CD4-positive, alpha-beta T cell treated with Interleukin-15 for 1 hour (primary cell): Measurements from ENCODE around the gene CHST11.

Source experiments
- DNase-seq: peaks from one replicate; pipeline ENCODE4 v3.0.0-alpha.2; 2020

CHST11 gene

DNA sequence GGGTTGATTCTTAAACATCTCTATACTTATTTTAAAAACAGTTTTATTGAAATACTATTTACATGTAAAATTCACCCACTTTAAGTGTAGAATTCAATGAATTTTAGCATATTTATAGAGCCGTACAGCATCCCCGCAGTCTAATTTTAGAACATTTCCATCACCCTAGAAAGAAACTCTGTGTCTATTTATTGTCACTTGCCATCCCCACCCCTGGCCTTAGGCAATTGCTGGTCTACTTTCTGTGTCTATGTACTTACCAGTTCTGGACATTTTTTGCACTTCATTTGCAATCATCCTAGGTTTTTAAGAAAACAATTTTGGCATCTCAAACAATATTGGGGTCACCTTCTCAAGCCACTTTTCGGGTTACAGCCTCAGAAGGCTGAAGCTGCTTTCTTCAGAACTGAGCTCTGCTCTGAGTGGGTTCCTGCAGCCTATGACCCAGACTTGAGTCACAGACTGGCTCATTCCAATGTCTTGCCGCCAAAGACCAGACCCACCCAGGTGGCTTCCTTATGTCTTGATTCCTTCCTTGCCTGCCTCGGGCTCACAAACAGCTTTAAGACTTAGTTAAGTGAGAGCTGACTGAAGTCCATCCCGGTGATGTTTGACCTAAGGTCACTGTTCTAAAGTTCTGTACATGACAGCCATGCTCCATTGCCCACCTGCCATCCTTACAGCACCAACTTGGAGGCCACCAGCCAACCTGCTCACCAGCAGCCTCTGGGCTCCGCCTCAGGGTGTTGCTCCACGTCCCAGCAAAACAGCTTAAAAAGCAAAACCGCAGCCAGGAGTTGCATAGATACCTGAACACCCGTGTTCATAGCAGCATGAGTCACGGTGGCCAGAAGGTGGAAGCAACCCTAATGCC, 131.5 kb downstream of the CHST11 start:
- DNase-seq: no peak

GRCh38 chr12:104588921-104589590, 132.3 kb downstream of the CHST11 start:
- DNase-seq: no peak

- no peak for DNase-seq
Observed at GRCh38 chr12:104590022-104590421, 133.3 kb downstream of the CHST11 start.

DNA sequence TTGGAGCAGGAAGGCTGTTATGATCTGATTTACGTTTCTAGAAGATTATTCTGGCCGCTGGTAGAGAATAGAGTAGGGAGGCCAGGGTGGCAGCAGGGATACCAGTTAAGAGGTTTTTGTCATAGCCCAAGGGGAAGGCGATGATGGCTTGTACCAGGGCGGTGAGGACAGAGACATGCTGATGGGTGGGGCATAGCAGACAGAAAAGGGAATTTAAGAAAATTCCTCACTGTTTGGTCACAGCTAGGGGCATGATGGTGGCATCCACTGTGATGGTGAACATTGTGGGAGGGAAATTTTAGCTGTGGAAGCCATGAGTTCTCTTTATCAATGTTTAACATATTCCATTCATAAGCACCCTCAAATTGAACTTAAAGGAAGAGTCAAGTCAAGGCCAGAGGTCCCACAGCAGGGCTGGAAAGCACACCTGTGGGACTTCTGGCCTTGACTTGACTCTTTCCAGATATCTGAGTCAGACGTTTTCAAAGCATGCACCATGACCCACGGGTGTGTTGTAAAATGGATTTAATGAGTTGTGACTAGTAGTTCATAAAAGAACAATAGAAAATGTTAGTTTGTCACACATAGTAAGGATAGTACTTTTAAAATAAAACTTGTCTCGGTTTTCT, 134.6 kb downstream of the CHST11 start:
- no peak for DNase-seq

GRCh38 chr12:104593482-104593881, 136.7 kb downstream of the CHST11 start:
- no peak for DNase-seq

- no peak for DNase-seq
Observed at GRCh38 chr12:104596134-104596799, 139.5 kb downstream of the CHST11 start.

DNA sequence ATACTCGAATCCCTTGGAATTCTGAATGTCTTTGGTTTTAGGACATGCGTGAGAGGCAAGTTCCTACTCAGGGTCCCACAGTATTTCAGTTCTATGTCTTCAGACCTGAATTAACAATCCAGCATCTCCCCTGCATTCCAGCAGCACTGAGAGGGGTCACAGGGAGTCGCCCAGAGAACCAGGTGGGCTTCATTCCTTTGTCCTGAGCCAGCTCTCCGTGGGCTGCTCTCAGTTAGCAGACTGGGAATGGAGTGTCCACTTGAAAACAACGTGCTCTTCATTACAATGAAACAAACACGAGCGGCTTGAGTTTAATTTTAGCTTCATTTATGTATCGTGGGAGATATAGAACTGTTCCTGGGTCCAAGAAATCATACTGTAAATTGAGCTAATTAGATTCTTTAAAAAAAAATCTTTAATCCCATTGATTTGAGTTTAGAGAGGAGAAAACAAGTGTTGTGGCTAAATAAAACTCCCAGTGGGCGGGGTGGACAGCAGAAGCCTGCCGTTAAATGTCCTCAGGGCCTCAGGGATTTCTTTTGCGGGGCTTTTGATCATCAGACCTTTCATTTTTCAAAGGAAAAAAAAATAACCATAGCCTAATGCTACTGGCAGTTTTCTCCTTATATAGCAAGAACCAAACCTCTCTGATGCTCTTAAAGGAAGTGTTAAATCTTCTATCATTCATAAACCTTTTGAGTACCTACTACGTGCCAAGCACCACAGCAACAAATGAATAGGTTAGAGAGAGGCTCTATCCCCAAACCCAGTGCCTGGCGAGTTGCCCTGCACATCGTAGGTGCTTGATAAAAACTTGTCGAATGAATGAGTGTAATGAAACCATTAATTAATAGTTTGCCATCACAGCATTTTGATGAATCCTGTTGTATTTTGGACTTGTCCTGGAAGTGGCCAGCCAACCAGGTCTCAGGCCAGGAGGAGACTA, 140.4 kb downstream of the CHST11 start:
- no peak for DNase-seq

DNA sequence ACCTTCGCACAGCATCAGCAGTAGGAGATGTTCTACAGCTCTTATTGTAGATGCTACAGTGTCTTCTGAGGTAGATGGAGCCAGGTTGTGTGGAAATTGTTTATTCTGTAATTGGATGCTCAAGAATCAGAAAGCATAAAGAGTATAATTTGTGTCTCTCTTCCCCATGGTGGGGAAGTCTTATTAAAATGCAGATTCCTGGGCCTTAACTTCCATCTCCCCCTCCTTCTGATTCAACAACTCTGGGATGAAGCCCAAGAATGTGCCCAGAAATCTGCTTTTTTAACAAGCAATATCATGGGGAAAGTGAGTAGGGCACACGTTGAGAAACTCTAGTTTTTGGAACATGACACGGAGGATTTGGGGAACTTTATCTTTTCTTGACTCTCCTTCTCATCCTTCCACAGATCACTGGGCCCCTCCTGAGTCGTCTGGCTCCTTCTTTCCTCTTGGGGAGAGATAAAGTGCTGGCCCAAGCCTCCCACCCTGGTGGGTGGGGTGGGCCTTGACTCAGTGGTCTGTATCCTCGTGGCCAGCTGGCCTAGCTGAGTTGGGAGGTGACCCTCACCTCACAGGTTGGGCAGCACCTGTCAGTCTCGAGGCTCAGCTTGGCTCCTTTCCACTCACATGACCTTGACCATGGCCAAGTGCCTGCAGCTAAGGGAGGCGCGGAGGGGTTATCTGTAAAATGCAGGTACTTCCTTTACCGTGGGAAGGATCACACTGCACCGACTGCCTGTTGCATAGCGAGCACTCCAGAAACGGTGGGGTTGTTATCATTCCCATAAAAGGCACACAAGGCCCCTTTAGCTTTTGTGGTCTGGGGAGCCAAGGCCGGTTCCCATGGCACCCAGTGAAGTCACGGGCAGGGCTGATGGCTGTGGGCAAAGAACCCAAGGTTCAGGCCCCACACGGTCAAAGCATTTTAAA, 141.9 kb downstream of the CHST11 start:
- no peak for DNase-seq

DNA sequence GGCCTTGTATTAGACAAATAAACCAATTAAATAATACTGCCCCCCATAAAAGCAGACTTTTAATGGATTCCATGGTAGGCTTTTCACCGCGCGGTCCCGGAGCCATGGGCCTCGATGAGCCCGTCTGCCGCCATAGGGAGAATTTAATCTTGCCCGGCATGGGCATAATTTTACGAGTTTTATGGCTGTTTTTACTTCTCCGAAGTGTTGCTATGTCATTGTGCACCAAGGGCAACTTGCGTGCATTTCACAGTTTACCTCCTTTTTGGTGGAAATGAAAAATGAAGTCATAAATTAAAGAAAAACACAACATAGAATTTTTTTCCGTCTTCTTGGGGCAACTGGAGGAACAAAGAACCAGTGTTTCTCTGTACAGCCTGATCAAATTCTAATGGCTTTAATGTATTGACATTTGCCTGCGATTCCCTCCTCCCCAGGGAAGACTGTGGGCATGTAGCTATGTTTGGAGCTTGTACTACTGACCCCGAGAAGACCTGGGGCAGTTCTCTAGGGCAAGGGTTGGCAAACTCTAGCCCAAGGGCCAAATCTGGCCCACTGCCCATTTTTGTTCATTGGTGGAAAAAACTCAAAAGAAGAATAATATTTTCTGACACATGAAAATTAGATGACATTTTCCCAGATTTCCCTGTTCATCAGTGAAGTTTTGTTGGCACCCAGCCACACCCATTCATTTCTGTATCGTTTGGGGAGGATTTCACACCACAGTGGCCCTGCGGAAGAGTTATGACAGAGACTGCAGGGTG, 142.7 kb downstream of the CHST11 start:
- no peak for DNase-seq

DNA sequence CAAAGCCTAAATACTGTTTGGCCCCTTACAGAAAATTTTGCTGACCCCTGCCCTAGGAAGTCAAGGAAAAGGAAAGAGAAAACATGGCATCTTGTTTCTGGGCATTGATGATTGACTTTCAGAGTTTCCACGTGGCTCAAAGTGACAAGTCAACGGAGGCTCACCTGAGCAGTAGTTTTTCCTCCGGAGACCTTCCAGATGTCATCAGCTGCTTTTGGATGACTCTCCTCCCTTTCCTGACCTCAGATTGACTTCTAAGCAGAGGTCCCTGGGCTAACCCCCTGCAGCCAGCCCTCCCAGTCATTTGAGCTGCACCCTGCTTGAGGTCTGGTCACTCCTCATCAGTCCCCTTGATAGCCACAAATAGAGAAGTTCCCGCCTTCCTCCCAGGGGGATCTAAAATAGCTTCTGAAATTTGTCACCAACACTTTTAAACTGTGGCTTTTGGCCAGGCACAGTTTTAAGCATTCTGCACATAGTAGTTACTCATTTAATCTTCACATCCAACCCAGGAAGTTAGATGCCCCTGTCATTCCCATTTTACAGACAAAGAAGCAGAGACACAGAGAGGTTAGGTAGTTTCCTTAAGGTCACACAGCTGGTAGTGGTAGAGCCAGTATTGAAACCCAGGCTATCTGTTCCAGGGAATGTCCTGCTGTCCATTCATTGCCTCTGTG, 143.4 kb downstream of the CHST11 start:
- no peak for DNase-seq

DNA sequence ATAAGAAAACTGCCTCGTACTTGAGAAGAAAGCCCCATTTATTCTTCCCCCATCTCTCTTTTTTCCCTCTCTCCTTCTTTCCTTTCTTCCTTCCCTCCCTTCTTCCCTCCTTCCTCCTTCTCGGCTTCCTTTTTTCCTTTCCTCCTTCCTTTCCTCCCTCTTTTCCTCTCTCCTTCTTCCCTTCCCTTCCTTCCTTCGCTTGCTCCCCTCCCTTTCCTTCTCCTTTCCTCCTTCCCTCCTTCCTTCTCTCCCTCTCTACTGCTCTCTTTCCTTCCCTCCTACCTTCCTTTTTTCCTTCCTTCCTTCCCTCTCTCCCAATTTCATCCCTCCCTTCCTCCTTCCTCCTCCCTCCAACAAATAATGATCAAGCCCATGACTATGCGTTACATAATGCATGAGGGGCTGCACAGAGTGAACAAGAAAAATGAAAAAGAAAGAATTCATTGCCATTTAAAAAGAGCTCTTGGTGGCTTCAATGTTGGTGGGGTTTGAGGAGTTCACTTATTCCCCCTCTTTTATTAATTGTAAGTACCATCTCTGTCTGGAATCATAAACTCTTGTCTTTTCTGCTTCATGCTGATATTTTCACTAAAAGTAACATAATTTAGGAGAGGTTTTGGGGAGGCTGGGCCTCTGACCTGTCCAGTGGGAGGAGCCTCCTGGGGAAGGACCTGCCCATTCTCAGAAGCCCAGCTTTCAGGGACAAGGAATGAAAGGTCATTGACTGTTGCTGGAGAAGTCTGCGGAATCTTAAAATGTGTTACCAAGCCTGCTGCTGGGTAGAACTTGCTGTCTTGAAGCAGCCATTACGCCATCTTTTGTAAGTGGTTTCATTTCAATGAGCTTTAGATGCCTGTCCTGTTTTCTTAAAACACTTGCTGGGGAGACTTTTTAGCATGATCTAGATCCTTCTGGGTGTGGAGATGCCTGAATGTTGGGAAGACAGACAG, 144.3 kb downstream of the CHST11 start:
- no peak for DNase-seq

DNA sequence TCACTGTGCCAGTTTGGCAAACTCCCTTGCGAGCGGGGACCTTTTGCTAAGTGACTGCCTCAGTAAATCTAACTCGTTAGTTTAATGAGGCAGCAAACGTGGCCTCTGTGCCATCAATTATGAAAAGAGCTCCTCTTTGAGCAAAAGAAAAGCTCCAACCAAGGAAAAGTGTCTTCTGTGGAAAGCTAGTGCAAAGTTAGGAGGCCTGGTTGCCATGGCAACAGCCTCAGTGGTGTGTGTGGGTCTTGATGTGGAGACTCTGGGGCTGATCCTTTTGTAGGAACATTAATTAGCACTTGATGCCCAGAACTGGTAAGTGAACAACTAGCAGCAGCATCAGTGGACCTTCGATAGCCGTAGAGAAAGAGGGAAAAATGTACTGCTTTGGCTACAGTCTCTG, 145.7 kb downstream of the CHST11 start:
- no peak for DNase-seq

- DNase-seq: no peak
Observed at GRCh38 chr12:104602896-104603295, 146.1 kb downstream of the CHST11 start.

DNA sequence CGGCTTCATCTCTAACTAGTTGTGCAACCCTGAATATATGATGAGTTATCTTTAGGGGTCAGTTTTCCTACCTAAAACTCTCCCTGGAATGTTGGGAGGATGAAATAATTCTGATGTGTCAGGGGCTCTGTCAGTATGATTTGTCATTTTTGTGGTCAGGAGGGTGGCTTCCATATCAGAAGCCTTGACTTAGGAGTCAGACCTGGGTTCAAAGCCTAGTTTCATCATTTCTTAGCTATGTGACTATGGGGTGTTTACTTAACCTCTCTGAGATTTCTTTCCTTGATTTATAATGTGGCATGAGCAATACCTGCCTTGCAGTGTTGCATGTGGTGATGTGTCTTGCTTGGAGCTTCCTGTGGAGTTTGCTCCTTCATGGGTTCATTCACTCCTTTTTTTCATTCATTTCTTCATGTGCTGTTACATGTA, 146.8 kb downstream of the CHST11 start:
- DNase-seq: no peak

- DNase-seq: peak; percentile 70
Observed at GRCh38 chr12:104604070-104604994, 147.6 kb downstream of the CHST11 start.

GRCh38 chr12:104604995-104605675, 148.4 kb downstream of the CHST11 start:
- no peak for DNase-seq

DNA sequence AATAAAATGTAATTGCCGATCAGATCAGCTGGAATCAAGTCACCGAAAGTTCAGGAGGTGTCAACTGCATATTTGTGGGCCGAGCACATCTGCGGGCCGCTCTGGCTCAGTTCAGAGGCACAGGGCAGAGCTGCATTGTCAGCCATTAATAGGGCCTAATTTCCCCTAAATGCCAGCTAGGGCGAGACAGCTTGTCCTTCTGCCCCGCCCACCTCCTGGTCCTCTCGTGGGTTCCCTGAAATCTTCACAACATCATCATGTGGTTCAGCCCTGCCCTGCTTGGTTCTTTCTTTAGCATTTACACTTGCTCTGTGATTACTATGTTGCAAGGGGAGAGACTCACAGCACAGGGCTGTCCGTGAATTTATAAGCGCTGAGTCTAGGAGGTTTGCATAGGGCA, 148.9 kb downstream of the CHST11 start:
- peak; percentile 57 for DNase-seq
